K562 (cell line): Measurements from ENCODE around the gene PCDHGA8.

Experiments
- KAT8 ChIP-seq: fragments of 450-650 bp; IDR thresholded peaks from 2 replicates; pipeline ENCODE4 v1.6.1; 2016; ENCODE audit warnings: low read depth, mild to moderate bottlenecking
- TF ChIP-seq, protein P1 (sequence below), 3 experiments: IDR thresholded peaks in 2 of 3; conservative IDR thresholded peaks in 1 of 3; 2 replicates each; pipeline ENCODE4 v1.5.1; 2011 to 2012; ENCODE audit warnings: low read length in 3 of 3, mild to moderate bottlenecking in 3 of 3, control low read depth in 2 of 3, improper control_type of control experiment in 1 of 3, inconsistent platforms in 1 of 3, low read depth in 1 of 3, mixed read lengths in 1 of 3, moderate library complexity in 1 of 3; ENCODE audit not compliant: insufficient read depth in 2 of 3
- TF ChIP-seq, protein P2 (sequence below): sonication (generic); formaldehyde crosslinking; IDR thresholded peaks from 2 replicates; pipeline ENCODE4 v1.8.0; 2022; ENCODE audit warnings: missing genetic modification reagents, mild to moderate bottlenecking, borderline replicate concordance

- TF ChIP-seq, protein P1, sequence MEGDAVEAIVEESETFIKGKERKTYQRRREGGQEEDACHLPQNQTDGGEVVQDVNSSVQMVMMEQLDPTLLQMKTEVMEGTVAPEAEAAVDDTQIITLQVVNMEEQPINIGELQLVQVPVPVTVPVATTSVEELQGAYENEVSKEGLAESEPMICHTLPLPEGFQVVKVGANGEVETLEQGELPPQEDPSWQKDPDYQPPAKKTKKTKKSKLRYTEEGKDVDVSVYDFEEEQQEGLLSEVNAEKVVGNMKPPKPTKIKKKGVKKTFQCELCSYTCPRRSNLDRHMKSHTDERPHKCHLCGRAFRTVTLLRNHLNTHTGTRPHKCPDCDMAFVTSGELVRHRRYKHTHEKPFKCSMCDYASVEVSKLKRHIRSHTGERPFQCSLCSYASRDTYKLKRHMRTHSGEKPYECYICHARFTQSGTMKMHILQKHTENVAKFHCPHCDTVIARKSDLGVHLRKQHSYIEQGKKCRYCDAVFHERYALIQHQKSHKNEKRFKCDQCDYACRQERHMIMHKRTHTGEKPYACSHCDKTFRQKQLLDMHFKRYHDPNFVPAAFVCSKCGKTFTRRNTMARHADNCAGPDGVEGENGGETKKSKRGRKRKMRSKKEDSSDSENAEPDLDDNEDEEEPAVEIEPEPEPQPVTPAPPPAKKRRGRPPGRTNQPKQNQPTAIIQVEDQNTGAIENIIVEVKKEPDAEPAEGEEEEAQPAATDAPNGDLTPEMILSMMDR (IDR thresholded peaks at IDR 0.05 in 2 of 3, conservative IDR thresholded peaks at IDR 0.05 in 1 of 3; ENCODE audit: insufficient read depth in 2 of 3, low read depth in 1 of 3, low read length in 3 of 3), result no peak
- TF ChIP-seq, protein P2, sequence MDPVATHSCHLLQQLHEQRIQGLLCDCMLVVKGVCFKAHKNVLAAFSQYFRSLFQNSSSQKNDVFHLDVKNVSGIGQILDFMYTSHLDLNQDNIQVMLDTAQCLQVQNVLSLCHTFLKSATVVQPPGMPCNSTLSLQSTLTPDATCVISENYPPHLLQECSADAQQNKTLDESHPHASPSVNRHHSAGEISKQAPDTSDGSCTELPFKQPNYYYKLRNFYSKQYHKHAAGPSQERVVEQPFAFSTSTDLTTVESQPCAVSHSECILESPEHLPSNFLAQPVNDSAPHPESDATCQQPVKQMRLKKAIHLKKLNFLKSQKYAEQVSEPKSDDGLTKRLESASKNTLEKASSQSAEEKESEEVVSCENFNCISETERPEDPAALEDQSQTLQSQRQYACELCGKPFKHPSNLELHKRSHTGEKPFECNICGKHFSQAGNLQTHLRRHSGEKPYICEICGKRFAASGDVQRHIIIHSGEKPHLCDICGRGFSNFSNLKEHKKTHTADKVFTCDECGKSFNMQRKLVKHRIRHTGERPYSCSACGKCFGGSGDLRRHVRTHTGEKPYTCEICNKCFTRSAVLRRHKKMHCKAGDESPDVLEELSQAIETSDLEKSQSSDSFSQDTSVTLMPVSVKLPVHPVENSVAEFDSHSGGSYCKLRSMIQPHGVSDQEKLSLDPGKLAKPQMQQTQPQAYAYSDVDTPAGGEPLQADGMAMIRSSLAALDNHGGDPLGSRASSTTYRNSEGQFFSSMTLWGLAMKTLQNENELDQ (CRISPR knock-in tag), result no peak
- no peak for TF ChIP-seq KAT8
Measured at GRCh38 chr5:141366016-141366896, 26.2 kb upstream of the PCDHGA8 start.
